GM19372 (cell line): ENCODE results near the gene ARF1.

Experiments used
- ATAC-seq: cut with Tn5 transposase; IDR thresholded peaks from one replicate; pipeline ENCODE4 v1.9.1; 2021; ENCODE audit warnings: mild to moderate bottlenecking, low read depth, moderate library complexity; ENCODE audit not compliant: unreplicated experiment

The ARF1 gene

GRCh38 chr1:228144993-228145343 is 62.5 kb downstream of the ARF1 start:
- ATAC-seq: no peak

- ATAC-seq: no peak
These were observed 63.2 kb downstream of the ARF1 start for GRCh38 chr1:228145463-228146416.

- no peak for ATAC-seq
These were observed 64.1 kb downstream of the ARF1 start for GRCh38 chr1:228146417-228147150.

GRCh38 chr1:228147151-228147693 is 64.7 kb downstream of the ARF1 start:
- no peak for ATAC-seq

GRCh38 chr1:228147768-228148167 is 65.3 kb downstream of the ARF1 start:
- no peak for ATAC-seq

- no peak for ATAC-seq
These were observed 65.8 kb downstream of the ARF1 start for GRCh38 chr1:228148196-228148861.
